A673 (cell line): ENCODE measurements around the gene CATSPER2. TPM values are rescaled to one million over a fixed set of nuclear protein-coding genes. Genes with fewer than 3 reads are reported as not detected.
A peak's percentile ranks its signal among the peaks of the same experiment; 100 is the strongest.
"Not testable (repeated sequence)": the region's sequence is repeated elsewhere in the genome, so short reads cannot be mapped to it uniquely, and the experiment has no call there.

Experiments
- Bru-seq: library from RNA; stranded (reverse); fragments of 400-500 nt; gene quantifications from one replicate; lab custom pipeline; 2021; lab: Mats Ljungman, UMichigan
- BruChase-seq, 2 experiments: library from RNA; stranded (reverse); fragments of 400-500 nt; gene quantifications; one replicate each; lab custom pipeline; 2021; lab: Mats Ljungman, UMichigan
- BruUV-seq: library from RNA; stranded (reverse); fragments of 400-500 nt; replicated peaks from 2 replicates; lab custom pipeline; 2021; lab: Mats Ljungman, UMichigan
- CTCF ChIA-PET: fragments of 300-600 bp; sonication (Branson Sonifier 250); formaldehyde crosslinking; loops from one replicate; lab custom pipeline; 2022; ENCODE audit warnings: antibody characterized with exemption; lab: Charles Lee
- POLR2A ChIA-PET: fragments of 300-600 bp; sonication (Branson Sonifier 250); formaldehyde crosslinking; loops from one replicate; lab custom pipeline; 2022; ENCODE audit warnings: antibody characterized with exemption; ENCODE audit not compliant: low non-redundant PET; lab: Charles Lee
- DNase-seq: peaks from one replicate; pipeline ENCODE4 v3.0.0-alpha.2; 2015; ENCODE audit warnings: low spot score
- H3K27ac ChIP-seq: fragments of 200-600 bp; sonication (generic); 2 replicates; pipeline ENCODE4 v1.5.1; 2016; ENCODE audit warnings: mixed run types, low read depth, mild to moderate bottlenecking, mixed read lengths, antibody characterized with exemption, low read length; ENCODE audit not compliant: poor library complexity, severe bottlenecking
- H3K27me3 ChIP-seq: fragments of 200-600 bp; sonication (generic); replicated peaks from 2 replicates; pipeline ENCODE4 v1.6.1; 2017; ENCODE audit warnings: mixed run types, low read depth, mild to moderate bottlenecking, mixed read lengths, antibody characterized with exemption, low read length; ENCODE audit not compliant: insufficient read depth, poor library complexity
- H3K36me3 ChIP-seq: fragments of 200-600 bp; sonication (generic); 2 replicates; pipeline ENCODE4 v1.6.1; 2016; ENCODE audit warnings: mixed run types, mild to moderate bottlenecking, mixed read lengths, antibody characterized with exemption, low read length; ENCODE audit not compliant: insufficient read depth, poor library complexity, severe bottlenecking
- H3K4me1 ChIP-seq: fragments of 200-600 bp; sonication (generic); 2 replicates; pipeline ENCODE4 v1.6.1; 2017; ENCODE audit warnings: mixed run types, mild to moderate bottlenecking, mixed read lengths, antibody characterized with exemption, low read length; ENCODE audit not compliant: insufficient read depth, poor library complexity, severe bottlenecking
- H3K4me3 ChIP-seq: fragments of 200-600 bp; sonication (generic); 2 replicates; pipeline ENCODE4 v1.5.1; 2016; ENCODE audit warnings: low read depth, mixed run types, mild to moderate bottlenecking, mixed read lengths, low read length; ENCODE audit not compliant: poor library complexity, severe bottlenecking
- H3K9me3 ChIP-seq: fragments of 200-600 bp; sonication (generic); 2 replicates; pipeline ENCODE4 v1.6.1; 2016; ENCODE audit warnings: mixed run types, low read depth, mild to moderate bottlenecking, mixed read lengths, antibody characterized with exemption, low read length; ENCODE audit not compliant: poor library complexity, severe bottlenecking
- EZH2 ChIP-seq: fragments of 200-600 bp; sonication (generic); IDR thresholded peaks from 2 replicates; pipeline ENCODE4 v1.6.1; 2017; ENCODE audit warnings: borderline replicate concordance, low read depth, mild to moderate bottlenecking, mixed read lengths, antibody characterized with exemption, low read length; ENCODE audit not compliant: poor library complexity, severe bottlenecking
- intact Hi-C: fragments of 100-400 bp; cut with micrococcal nuclease; formaldehyde crosslinking; loops from one replicate; pipeline ENCODE4 v1.10.0; 2022; ENCODE audit not compliant: unreplicated experiment
- long read RNA-seq: library from polyadenylated mRNA; stranded (forward); transcript quantifications from one replicate; pipeline ENCODE4 v2.0.0, GENCODE V29; 2022
- total RNA-seq: library from RNA; stranded (reverse); gene quantifications from 2 replicates; pipeline ENCODE4 v1.2.3, GENCODE V29; 2021
- TF ChIP-seq, protein P1 (sequence below): fragments of 300-800, 200-600 bp; sonication (generic); conservative IDR thresholded peaks from 2 replicates; pipeline ENCODE4 v1.5.1; 2017; ENCODE audit warnings: low read depth, mild to moderate bottlenecking, antibody characterized with exemption, low read length, moderate library complexity, mixed read lengths

Gene CATSPER2
- 2.2 and 2.9 TPM in 2 replicates for total RNA-seq
- percentile 54 among the genes with signal in this experiment for Bru-seq, nascent RNA
- BruChase-seq, experiment 1, labeled RNA remaining after a 2-hour chase: percentile 57 among the genes with signal in this experiment
- BruChase-seq, experiment 2, labeled RNA remaining after a 6-hour chase: percentile 66 among the genes with signal in this experiment
- long read RNA-seq, partial matches to known transcripts: 0 of 1 reads
- long read RNA-seq, other reads (novel, unspliced or antisense): 1 of 1 reads

DNA sequence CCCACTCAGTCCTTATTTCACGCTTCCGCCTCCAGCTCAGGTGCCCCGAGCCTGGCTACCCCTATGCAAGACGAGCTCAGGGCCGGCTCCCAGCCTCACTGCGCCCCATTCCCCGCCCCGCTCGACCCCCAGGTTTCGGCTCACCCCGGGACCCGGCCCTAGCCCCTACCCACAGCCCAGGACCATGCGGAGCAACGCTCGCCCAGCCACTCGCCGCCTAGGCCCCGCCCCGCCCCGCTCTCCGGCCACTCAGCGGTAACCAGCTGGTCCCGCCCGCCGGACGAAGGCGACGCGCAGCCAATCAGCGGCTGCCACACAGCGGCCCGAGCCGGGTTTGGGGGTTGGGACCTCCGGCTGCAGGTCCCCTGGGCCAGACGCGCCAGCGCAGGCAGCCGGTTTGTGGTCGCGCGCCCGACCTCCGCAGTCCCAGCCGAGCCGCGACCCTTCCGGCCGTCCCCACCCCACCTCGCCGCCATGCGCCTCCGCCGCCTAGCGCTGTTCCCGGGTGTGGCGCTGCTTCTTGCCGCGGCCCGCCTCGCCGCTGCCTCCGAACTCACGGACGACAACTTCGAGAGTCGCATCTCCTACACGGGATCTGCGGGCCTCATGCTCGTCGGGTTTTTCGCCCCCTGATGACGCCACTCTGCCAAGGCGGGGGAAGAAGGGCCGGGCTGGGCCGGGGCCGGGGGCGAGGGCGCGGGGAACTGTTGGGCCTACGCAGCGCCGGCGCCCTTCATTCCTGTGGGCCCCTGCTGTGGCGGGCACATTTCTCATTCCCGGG, at the start of gene CATSPER2:
Gene CATSPER2, minus strand, starts transcription at position 196 of the 781 bp plus-strand sequence. CDS start 783 bp downstream, outside the sequence.
- Histone ChIP-seq H3K36me3 (no peaks in the 10 kb centered on the region), H3K4me1 (no peaks in the 10 kb centered on the region), H3K27me3 (no peaks in the 10 kb centered on the region), H3K27ac (no peak within 1 kb of the TSS), H3K4me3 (no peak within 1 kb of the TSS), H3K9me3 (no peaks in the 10 kb centered on the region)
- no peak for DNase-seq
- TF ChIP-seq, protein P1, sequence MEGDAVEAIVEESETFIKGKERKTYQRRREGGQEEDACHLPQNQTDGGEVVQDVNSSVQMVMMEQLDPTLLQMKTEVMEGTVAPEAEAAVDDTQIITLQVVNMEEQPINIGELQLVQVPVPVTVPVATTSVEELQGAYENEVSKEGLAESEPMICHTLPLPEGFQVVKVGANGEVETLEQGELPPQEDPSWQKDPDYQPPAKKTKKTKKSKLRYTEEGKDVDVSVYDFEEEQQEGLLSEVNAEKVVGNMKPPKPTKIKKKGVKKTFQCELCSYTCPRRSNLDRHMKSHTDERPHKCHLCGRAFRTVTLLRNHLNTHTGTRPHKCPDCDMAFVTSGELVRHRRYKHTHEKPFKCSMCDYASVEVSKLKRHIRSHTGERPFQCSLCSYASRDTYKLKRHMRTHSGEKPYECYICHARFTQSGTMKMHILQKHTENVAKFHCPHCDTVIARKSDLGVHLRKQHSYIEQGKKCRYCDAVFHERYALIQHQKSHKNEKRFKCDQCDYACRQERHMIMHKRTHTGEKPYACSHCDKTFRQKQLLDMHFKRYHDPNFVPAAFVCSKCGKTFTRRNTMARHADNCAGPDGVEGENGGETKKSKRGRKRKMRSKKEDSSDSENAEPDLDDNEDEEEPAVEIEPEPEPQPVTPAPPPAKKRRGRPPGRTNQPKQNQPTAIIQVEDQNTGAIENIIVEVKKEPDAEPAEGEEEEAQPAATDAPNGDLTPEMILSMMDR: no peak
- no peak for TF ChIP-seq EZH2
- BruUV-seq: no TSS peak
- POLR2A ChIA-PET: no interaction called here
- CTCF ChIA-PET: no interaction called here
- intact Hi-C loops: no loop called here

DNA sequence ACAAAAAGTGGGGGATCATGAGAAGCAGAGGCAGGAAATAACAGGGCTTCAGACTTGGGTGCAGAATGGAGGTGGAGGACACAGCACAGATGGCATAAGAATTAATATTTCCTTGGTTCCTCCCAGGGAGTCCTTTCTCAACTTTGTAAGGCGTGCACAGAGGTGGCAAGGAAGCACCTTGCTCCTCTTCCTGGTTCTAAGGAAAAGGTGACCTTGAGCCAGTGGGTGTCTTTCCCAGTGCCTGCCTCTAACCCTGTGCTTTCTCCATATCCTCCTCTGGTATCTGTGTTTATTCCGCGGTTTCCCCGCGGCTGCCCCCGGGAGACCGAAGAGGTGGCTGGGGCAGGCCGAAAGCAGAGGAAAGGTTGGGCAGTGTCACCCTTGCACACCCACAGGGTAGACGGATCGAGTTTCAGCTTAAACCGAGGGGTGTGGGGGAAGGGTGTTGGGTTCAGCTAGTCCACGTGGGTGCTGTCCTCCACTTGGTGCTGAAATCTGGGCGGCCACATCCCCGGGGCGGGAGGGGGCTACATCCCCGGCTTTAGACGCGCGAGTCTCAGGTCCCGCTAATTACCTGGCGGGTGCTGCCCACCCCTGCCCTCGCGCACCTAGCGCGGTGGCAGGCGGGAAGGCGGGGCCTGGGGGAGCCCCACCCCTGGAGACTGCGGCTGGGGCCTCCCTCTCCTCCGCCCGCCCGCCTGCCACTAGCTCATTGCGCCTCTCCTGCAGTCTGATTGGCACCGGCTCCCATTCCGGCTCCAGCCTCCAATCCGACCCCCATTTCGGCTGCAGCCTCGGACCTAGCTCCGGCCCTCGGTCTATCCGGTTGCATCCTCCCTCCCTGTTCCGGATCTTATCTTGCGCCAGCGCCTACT, 44.7 kb upstream of the CATSPER2 start, which contains the start of gene CKMT1A:
Gene CKMT1A, plus strand, starts transcription at position 712 of the 875 bp plus-strand sequence. CDS start 192 bp downstream, outside the sequence.
- H3K4me1 ChIP-seq, H3K4me3 ChIP-seq, intact Hi-C loops, H3K27me3 ChIP-seq, H3K27ac ChIP-seq, H3K36me3 ChIP-seq, POLR2A ChIA-PET, BruUV-seq, H3K9me3 ChIP-seq, DNase-seq, CTCF ChIA-PET: not testable (repeated sequence)

DNA sequence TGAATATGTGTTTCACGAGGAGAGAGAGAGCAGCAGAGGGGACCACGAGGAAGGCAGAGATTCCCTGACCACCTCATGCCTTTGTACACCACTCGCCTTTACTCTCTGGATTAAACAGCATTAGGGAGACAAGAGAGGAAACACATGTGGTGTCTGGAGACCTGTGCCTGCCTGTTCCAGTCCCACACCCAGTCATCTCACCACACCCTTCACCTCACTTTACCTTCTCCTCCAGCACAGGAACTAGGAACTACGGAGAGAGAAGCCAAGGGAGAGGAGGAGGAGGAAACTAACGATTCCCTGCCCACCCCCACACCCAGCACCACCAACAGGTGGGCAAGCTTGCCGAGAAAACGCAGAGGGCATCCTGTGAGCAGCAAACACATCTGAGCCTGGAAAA, 44.0 kb upstream of the CATSPER2 start:
- BruUV-seq, H3K4me1 ChIP-seq, CTCF ChIA-PET, H3K27ac ChIP-seq, H3K9me3 ChIP-seq, H3K27me3 ChIP-seq, intact Hi-C loops, POLR2A ChIA-PET, H3K36me3 ChIP-seq, DNase-seq, H3K4me3 ChIP-seq: not testable (repeated sequence)

DNA sequence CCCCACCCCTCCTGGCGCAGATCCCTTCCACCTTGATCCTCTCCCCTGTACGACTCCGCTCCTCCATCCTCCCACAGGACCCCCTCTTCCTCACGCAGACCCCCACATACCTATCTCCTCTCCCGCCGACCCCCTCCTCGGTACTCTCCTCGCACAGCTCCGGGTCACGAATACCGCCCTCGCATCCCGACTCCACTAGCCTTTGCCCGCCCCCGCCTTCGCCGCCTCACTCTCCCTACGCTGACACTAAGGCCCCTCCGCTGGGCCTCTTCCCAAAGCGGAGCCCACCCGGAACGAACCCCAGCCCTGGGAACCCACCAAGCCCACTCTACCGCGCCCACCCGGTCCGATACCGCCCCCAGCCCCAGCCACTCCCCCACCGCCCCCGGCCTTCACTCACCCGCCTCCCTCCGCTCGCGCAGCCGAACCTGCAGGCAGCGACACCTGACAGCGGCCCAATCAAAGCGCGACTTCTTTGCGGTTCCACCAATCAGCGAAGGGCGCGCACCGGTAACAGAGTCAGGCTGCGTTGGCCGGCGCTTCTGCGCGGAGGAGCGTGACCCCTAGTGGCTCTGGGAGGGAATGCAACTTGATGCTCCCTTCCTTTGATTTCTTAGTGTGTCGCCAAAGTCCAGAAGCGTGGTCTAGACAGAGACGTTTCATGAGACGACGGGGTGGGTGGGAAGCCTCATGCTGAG, 41.1 kb upstream of the CATSPER2 start:
- H3K36me3 ChIP-seq, BruUV-seq, DNase-seq, H3K4me3 ChIP-seq, H3K27ac ChIP-seq, H3K4me1 ChIP-seq, CTCF ChIA-PET, H3K9me3 ChIP-seq, POLR2A ChIA-PET, H3K27me3 ChIP-seq, intact Hi-C loops: not testable (repeated sequence)

DNA sequence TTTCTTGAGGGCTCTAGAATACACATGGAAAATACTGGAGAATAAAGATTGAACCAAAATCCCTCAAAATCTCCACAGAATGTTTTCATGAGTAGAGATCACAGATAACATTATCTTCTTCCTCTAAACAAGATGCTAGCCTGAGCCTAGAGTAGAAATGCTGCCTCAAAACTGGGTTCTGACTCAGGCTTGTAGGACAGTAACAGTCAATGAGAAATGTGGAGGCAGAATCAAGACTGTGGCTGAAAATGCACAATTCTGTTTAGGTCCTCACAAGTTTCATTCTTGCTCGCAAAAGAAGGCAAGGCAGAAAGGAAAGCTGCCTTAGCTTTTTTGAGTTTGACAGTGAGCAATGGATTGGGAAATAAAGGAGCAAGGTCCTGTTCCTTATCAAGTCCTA, 25.5 kb upstream of the CATSPER2 start:
- BruUV-seq, H3K36me3 ChIP-seq, H3K4me1 ChIP-seq, POLR2A ChIA-PET, intact Hi-C loops, CTCF ChIA-PET, DNase-seq, H3K27me3 ChIP-seq, H3K27ac ChIP-seq, H3K4me3 ChIP-seq, H3K9me3 ChIP-seq: not testable (repeated sequence)

DNA sequence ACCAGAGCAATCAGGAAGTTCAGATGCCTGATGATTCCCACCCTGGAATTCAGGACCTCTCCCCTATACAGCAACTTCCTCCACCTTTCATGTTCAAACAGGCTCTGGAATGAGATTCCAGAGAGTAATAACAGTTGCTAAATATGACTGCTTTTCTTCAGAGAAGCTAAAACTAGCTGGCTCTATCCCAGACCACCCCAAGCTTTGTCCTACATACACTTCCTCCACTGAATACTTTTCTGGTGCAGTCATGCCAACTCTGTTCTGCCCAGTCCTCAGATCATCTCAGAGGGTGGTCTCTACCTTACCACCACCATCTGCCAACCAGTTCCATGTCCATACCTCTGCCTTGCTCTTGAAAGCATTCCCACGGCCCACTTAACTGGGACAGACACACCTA, 17.5 kb upstream of the CATSPER2 start:
- H3K4me3 ChIP-seq, BruUV-seq, POLR2A ChIA-PET, DNase-seq, H3K9me3 ChIP-seq, CTCF ChIA-PET, H3K4me1 ChIP-seq, H3K36me3 ChIP-seq, H3K27ac ChIP-seq, intact Hi-C loops, H3K27me3 ChIP-seq: not testable (repeated sequence)
